Epithelial cell of umbilical artery (primary cell): Measurements from ENCODE around the gene MAPKBP1. TPM values are rescaled to one million over a fixed set of nuclear protein-coding genes. Genes with fewer than 3 reads are reported as not detected.

Experiments used
- total RNA-seq: library from RNA; depleted of rRNA; stranded (reverse); fragments of >200 nt; gene quantifications from 2 replicates; pipeline ENCODE4 v1.2.3, GENCODE V29; 2014

The MAPKBP1 gene
- total RNA-seq: 12.0 and 14.6 TPM in 2 replicates

GRCh38 chr15:41774062-41774881 is at the start of gene MAPKBP1:
TSS of gene MAPKBP1 (plus strand) at chr15:41774484. CDS start at chr15:41775276, 792 bp downstream.

GRCh38 chr15:41827880-41828806 is 53.9 kb downstream of the MAPKBP1 start, which contains the start of gene JMJD7:
TSS of gene JMJD7 (plus strand) at chr15:41828092. CDS start at chr15:41828125, 33 bp downstream.

GRCh38 chr15:41838400-41838897 is 64.2 kb downstream of the MAPKBP1 start, which contains the start of gene PLA2G4B:
TSS of gene PLA2G4B (plus strand) at chr15:41838847. CDS start at chr15:41838914, 67 bp downstream.

Other genes with a start within 250 kb of the MAPKBP1 start
- gene RPAP1, start 230.2 kb upstream of the MAPKBP1 start, total RNA-seq: 18.7 and 39.3 TPM in 2 replicates
- gene TYRO3, start 215.3 kb upstream of the MAPKBP1 start, total RNA-seq: 6.2 and 7.1 TPM in 2 replicates
- 23.7 and 66.3 TPM in 2 replicates for gene MGA, start 114.1 kb upstream of the MAPKBP1 start, total RNA-seq
- 4.9 and 6.8 TPM in 2 replicates for gene JMJD7, start 53.6 kb downstream of the MAPKBP1 start, total RNA-seq
- 0.32 and 0.61 TPM in 2 replicates for gene PLA2G4B, start 64.4 kb downstream of the MAPKBP1 start, total RNA-seq
- gene SPTBN5, start 119.6 kb downstream of the MAPKBP1 start, total RNA-seq: 2.9 and 7.0 TPM in 2 replicates
- gene EHD4, start 198.1 kb downstream of the MAPKBP1 start, total RNA-seq: 127 and 135 TPM in 2 replicates
- not detected in 2 replicates for gene PLA2G4E, start 246.6 kb downstream of the MAPKBP1 start, total RNA-seq